ENCODE data around the gene ACTMAP.

The ACTMAP gene

GRCh38 chr19:40717880-40718773 is 32.1 kb downstream of the ACTMAP start:
- DNase-seq, result peak; percentile 10

- no peak for DNase-seq
These were observed 32.9 kb downstream of the ACTMAP start for GRCh38 chr19:40717325-40717879.

GRCh38 chr19:40716482-40717324 is 33.6 kb downstream of the ACTMAP start, which contains the start of the genes COQ8B and ITPKC:
Gene COQ8B (minus strand): TSS chr19:40716886. CDS start chr19:40714632, 2,254 bp downstream.
Gene ITPKC (plus strand): TSS chr19:40717112. CDS start chr19:40717136, 24 bp downstream.
- peak; percentile 90 for DNase-seq

GRCh38 chr19:40716031-40716481 is 34.2 kb downstream of the ACTMAP start:
- DNase-seq, result no peak

- DNase-seq, result peak; percentile 88
These were observed 35.6 kb downstream of the ACTMAP start for GRCh38 chr19:40714441-40715299.

GRCh38 chr19:40713939-40714338 is 36.3 kb downstream of the ACTMAP start:
- DNase-seq, result no peak

- no peak for DNase-seq
These were observed 40.5 kb downstream of the ACTMAP start for GRCh38 chr19:40709817-40710216.

- no peak for DNase-seq
These were observed 42.7 kb downstream of the ACTMAP start for GRCh38 chr19:40707615-40708014.

- DNase-seq, result no peak
These were observed 44.2 kb downstream of the ACTMAP start for GRCh38 chr19:40705950-40706619.

- no peak for DNase-seq
These were observed 45.0 kb downstream of the ACTMAP start for GRCh38 chr19:40705362-40705651.

- no peak for DNase-seq
These were observed 45.6 kb downstream of the ACTMAP start for GRCh38 chr19:40704491-40705361.

- DNase-seq, result no peak
These were observed 47.1 kb downstream of the ACTMAP start for GRCh38 chr19:40703029-40703755.

- no peak for DNase-seq
These were observed 47.8 kb downstream of the ACTMAP start for GRCh38 chr19:40702337-40703012.

- no peak for DNase-seq
These were observed 48.5 kb downstream of the ACTMAP start for GRCh38 chr19:40701758-40702157.

GRCh38 chr19:40700083-40700482 is 50.2 kb downstream of the ACTMAP start:
- DNase-seq, result no peak

- DNase-seq, result no peak
These were observed 53.3 kb downstream of the ACTMAP start for GRCh38 chr19:40697007-40697406.

- no peak for DNase-seq
These were observed 54.4 kb downstream of the ACTMAP start for GRCh38 chr19:40695881-40696280.

GRCh38 chr19:40693896-40694295 is 56.4 kb downstream of the ACTMAP start:
- no peak for DNase-seq

GRCh38 chr19:40693150-40693788 is 57.0 kb downstream of the ACTMAP start:
- no peak for DNase-seq
